Fibroblast of lung (primary cell): Measurements from ENCODE around the gene UBE2QL1. TPM values are rescaled to one million over a fixed set of nuclear protein-coding genes. Genes with fewer than 3 reads are reported as not detected.
A peak's percentile ranks its signal among the peaks of the same experiment; 100 is the strongest.

ENCODE experiments used
- DNase-seq, 2 donors: peaks; one replicate each; pipeline versions ENCODE4 v3.0.0 to v3.0.0-alpha.2; 2010; ENCODE audit warnings: low read depth in 2 of 2
- H2AFZ ChIP-seq: 2 replicates; pipeline ENCODE4 v1.5.1; 2012; ENCODE audit warnings: low read length, control low read depth, inconsistent platforms
- H3K27ac ChIP-seq: 2 replicates; pipeline ENCODE4 v1.5.1; 2011; ENCODE audit warnings: low read length, control low read depth; ENCODE audit not compliant: insufficient read depth
- H3K27me3 ChIP-seq: 2 replicates; pipeline ENCODE4 v1.5.1; 2011; ENCODE audit warnings: mild to moderate bottlenecking, low read length; ENCODE audit not compliant: control insufficient read depth, insufficient read depth
- H3K36me3 ChIP-seq: 2 replicates; pipeline ENCODE4 v1.5.1; 2011; ENCODE audit warnings: low read length; ENCODE audit not compliant: control insufficient read depth, insufficient read depth
- H3K4me1 ChIP-seq: 2 replicates; pipeline ENCODE4 v1.5.1; 2011; ENCODE audit warnings: low read length; ENCODE audit not compliant: control insufficient read depth, insufficient read depth; ENCODE audit errors: extremely low read depth
- H3K4me2 ChIP-seq: 2 replicates; pipeline ENCODE4 v1.5.1; 2011; ENCODE audit warnings: low read length, control low read depth; ENCODE audit not compliant: insufficient read depth; ENCODE audit errors: extremely low read depth
- H3K4me3 ChIP-seq, 4 experiments: fragments of 200-600 bp in 1 of 4; sonication (generic) in 1 of 4; replicated peaks in 1 of 4; 2 replicates each; pipeline ENCODE4 v1.5.1; 2011 to 2016; ENCODE audit warnings: low read length in 4 of 4, low read depth in 3 of 4, mild to moderate bottlenecking in 3 of 4, control low read depth in 2 of 4, inconsistent platforms in 1 of 4, mixed read lengths in 1 of 4; ENCODE audit not compliant: insufficient read depth in 1 of 4; ENCODE audit errors: control extremely low read depth in 1 of 4
- H3K79me2 ChIP-seq: 2 replicates; pipeline ENCODE4 v1.5.1; 2012; ENCODE audit warnings: mild to moderate bottlenecking, low read length, inconsistent platforms; ENCODE audit not compliant: control insufficient read depth, insufficient read depth
- H3K9ac ChIP-seq: 2 replicates; pipeline ENCODE4 v1.5.1; 2011; ENCODE audit warnings: mild to moderate bottlenecking, low read length, control low read depth; ENCODE audit not compliant: insufficient read depth
- H3K9me3 ChIP-seq: 2 replicates; pipeline ENCODE4 v1.5.1; 2012; ENCODE audit warnings: low read depth, low read length; ENCODE audit not compliant: control insufficient read depth, insufficient read depth
- H4K20me1 ChIP-seq: 2 replicates; pipeline ENCODE4 v1.5.1; 2011; ENCODE audit warnings: low read length; ENCODE audit not compliant: control insufficient read depth, insufficient read depth; ENCODE audit errors: extremely low read depth
- EZH2 ChIP-seq: IDR thresholded peaks from 2 replicates; pipeline ENCODE4 v1.5.1; 2012; ENCODE audit warnings: low read length, control low read depth, mild to moderate bottlenecking; ENCODE audit errors: missing control alignments
- polyA minus RNA-seq: library from RNA; depleted of rRNA, polyadenylated mRNA; stranded (reverse); fragments of >200 nt; gene quantifications from 2 replicates; pipeline ENCODE4 v1.2.3, GENCODE V29; 2011; ENCODE audit warnings: low replicate concordance
- polyA plus RNA-seq, 2 donors: library from polyadenylated mRNA; depleted of rRNA in 1 of 2; stranded (reverse) in 1 of 2; unstranded in 1 of 2; fragments of >200 nt; gene quantifications; 2 replicates each; pipeline ENCODE4 v1.2.1, GENCODE V29; 2011 to 2012; ENCODE audit warnings: missing spikeins in 1 of 2
- total RNA-seq: library from RNA; depleted of rRNA; stranded (reverse); fragments of >200 nt; gene quantifications from 2 replicates; pipeline ENCODE4 v1.2.1, GENCODE V29; 2014
- TF ChIP-seq, protein P1 (sequence below), 2 donors: IDR thresholded peaks in 1 of 2; conservative IDR thresholded peaks in 1 of 2; 1 replicate in 1 of 2; 2 replicates in 1 of 2; pipeline ENCODE4 v1.5.1; 2011 to 2012; ENCODE audit warnings: low read length in 2 of 2, control low read depth in 1 of 2, inconsistent platforms in 1 of 2, low read depth in 1 of 2, mild to moderate bottlenecking in 1 of 2

UBE2QL1 gene, protein sequence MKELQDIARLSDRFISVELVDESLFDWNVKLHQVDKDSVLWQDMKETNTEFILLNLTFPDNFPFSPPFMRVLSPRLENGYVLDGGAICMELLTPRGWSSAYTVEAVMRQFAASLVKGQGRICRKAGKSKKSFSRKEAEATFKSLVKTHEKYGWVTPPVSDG
- total RNA-seq: under 0.01 TPM in 1 of 2 replicates, not detected in the other
- not detected in 2 replicates for polyA plus RNA-seq
- polyA plus RNA-seq (2012): not detected in 2 replicates
- polyA minus RNA-seq: 0.39 TPM in 1 of 2 replicates, not detected in the other

DNA sequence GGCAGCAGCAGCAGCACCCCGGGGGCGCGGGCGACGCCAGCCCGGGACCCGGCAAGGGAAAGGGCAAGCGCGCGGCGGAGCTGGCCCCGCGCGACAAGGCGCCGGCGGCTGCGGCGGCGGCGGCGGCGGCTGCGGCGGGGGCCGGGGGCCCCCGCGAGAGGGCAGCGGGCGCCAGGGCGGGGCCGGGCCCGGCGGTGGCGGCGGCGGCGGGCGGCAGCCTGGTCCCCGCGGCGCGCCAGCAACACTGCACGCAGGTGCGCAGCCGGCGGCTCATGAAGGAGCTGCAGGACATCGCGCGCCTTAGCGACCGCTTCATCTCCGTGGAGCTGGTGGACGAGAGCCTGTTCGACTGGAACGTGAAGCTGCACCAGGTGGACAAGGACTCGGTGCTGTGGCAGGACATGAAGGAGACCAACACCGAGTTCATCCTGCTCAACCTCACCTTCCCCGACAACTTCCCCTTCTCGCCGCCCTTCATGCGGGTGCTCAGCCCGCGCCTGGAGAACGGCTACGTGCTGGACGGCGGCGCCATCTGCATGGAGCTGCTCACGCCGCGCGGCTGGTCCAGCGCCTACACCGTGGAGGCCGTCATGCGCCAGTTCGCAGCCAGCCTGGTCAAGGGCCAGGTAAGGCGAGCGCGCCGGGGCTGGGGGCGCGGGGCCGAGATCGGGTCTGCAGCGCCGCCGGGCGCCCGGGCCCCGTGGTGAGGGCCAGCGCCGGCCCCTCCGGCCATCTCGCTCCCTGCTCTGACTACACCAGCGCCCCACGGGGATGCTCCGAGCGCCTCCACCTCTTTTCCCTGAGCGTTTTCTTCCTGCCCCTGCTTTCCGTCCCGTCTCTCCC is at the start of gene UBE2QL1:
UBE2QL1 (plus strand) TSS at position 238 of the 843 bp plus-strand sequence; CDS start at position 273, 35 bp downstream.
- Histone ChIP-seq H3K27ac (no peak within 1 kb of the TSS), H3K36me3 (no peaks in the 10 kb centered on the region), H3K4me3 (no peak within 1 kb of the TSS), H2AFZ (no peak within 1 kb of the TSS), H3K79me2 (no peaks in the 10 kb centered on the region), H3K9me3 (no peaks in the 10 kb centered on the region), H3K4me2 (no peak within 1 kb of the TSS), H4K20me1 (peaks cover 2% of the 10 kb centered on the region), H3K9ac (no peak within 1 kb of the TSS), H3K4me1 (no peaks in the 10 kb centered on the region), H3K27me3 (peaks cover 17% of the 10 kb centered on the region)
- TF ChIP-seq, protein P1, sequence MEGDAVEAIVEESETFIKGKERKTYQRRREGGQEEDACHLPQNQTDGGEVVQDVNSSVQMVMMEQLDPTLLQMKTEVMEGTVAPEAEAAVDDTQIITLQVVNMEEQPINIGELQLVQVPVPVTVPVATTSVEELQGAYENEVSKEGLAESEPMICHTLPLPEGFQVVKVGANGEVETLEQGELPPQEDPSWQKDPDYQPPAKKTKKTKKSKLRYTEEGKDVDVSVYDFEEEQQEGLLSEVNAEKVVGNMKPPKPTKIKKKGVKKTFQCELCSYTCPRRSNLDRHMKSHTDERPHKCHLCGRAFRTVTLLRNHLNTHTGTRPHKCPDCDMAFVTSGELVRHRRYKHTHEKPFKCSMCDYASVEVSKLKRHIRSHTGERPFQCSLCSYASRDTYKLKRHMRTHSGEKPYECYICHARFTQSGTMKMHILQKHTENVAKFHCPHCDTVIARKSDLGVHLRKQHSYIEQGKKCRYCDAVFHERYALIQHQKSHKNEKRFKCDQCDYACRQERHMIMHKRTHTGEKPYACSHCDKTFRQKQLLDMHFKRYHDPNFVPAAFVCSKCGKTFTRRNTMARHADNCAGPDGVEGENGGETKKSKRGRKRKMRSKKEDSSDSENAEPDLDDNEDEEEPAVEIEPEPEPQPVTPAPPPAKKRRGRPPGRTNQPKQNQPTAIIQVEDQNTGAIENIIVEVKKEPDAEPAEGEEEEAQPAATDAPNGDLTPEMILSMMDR (conservative IDR thresholded peaks at IDR 0.05 in 1 of 2, IDR thresholded peaks at IDR 0.05 in 1 of 2; ENCODE audit: low read depth in 1 of 2, low read length in 2 of 2): no peak
- peak; percentile 96 for TF ChIP-seq EZH2
- DNase-seq: peak; percentile 6 to 9

DNA sequence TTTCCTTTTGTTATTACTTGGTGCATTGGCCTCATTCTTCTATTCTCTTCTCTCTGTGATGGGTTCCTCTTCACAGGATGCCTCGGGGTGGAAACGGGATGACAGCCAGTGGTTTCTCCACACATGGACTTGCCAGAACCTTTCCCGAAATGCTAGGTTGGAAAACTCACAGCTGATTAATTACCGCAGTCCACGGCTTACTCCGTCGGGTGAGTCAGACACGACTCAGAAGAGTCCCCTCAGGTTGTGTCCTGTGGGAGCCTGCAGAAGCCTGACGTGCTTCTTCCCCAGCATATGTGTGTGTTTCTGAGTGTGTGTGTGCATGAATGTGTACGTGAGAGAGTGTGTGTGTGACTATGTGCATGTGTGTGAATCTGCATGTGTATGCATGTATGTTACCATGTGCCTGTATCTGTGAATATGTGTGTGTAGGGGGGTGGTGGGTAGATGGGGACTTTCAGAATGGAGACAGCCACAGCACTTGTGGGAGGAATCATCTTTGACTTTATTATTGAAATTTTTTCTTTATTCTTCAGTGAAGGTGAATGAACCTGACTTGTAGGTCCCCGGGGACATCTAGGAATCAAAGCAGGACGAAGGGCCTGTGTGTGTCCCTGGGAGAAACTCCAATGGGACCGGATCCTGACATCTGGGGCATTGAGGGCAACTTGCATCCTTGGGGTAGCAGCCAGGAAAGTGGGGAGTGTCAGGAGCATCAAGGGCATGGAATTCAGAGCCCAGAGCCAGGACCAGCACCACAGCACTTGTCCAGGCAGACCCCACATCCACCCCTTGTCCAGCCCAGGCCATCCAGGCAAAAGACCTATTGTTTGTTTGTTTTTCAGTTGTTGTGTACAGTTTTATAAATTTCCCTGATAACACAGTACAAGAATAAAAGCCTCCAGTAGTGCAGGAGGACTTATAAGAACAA is 48.4 kb upstream of the UBE2QL1 start:
- Histone ChIP-seq H3K9me3 (no peaks in the 10 kb centered on the region), H3K9ac (no peak overlapping the region), H3K27ac (no peak overlapping the region), H3K27me3 (no peaks in the 10 kb centered on the region), H3K4me2 (no peak overlapping the region), H3K79me2 (no peaks in the 10 kb centered on the region), H4K20me1 (no peaks in the 10 kb centered on the region), H3K36me3 (no peaks in the 10 kb centered on the region), H3K4me1 (no peaks in the 10 kb centered on the region), H2AFZ (no peak overlapping the region), H3K4me3 (no peak overlapping the region)
- no peak for TF ChIP-seq EZH2
- TF ChIP-seq, protein P1 (conservative IDR thresholded peaks at IDR 0.05 in 1 of 2, IDR thresholded peaks at IDR 0.05 in 1 of 2; ENCODE audit: low read depth in 1 of 2, low read length in 2 of 2): no peak
- DNase-seq: peak; percentile 29 to 74
